Measurements from ENCODE around the gene METTL16. TPM values are rescaled to one million over a fixed set of nuclear protein-coding genes. Genes with fewer than 3 reads are reported as not detected.

METTL16 gene
- total RNA-seq, 2 experiments from 2014 or later = 26.6 to 41.5 TPM

DNA sequence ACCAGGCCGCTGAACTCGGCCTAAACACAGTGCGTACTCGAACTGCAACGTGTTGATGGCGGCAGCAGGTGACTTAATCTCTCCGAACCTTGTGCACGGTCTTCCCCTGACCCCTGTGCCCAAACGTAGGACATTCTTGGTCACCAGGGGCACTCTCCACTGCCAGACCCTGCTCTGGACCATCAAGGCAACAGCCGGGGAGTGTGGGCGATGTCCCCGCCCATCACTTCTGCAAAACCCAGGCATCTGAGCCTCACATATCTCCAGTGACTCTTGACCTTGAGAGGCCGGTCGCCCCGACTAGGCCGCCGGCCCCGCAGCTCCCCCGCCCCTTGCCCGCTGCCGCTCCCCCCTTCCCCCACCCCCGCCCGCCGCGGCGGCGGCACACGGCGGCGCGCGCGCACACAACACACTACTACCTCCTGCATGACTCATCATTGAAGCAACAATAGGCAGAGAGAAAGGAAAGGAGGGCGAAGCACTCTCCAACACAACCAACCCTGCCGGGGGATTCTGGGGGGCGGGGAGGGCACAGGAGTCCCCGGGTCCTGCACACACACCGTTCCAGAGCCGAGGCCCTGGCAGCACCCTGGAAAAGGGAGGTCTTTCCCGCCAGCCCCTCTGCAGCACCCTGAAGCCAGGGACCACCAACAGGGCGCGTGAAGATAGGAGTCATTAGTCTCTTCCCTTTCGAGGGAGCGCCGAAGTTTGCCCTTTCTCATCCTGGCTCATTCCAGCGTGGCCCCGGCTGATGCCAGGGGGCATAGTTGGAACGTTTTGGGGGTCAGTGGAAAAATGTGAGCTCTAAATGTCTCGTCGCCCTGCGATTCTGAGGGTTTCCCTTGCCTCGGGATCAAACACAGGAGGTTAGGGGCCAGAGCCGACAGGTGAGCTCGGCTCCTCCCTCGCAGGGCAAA, 112.8 kb downstream of the METTL16 start:
- BruUV-seq (replicated peaks) = no TSS peak
- no peaks in the 10 kb centered on the region for H3K36me3 ChIP-seq (ENCODE audit: insufficient read depth, low read length)
- CTCF ChIA-PET (ENCODE audit: unreplicated experiment) = no interaction called here
- peak overlapping the region; percentile 81 for H3K4me3 ChIP-seq (ENCODE audit: low read depth, low read length, poor library complexity, severe bottlenecking)
- H2AFZ ChIP-seq (ENCODE audit: low read length) = no peak overlapping the region; the same call in 1 of the 2 replicates
- DNase-seq (ENCODE audit: low spot score) = peak; percentile 25
- no peaks in the 10 kb centered on the region for H3K9me2 ChIP-seq (ENCODE audit: insufficient read depth, low read length)
- TF ChIP-seq CTCF (conservative IDR thresholded peaks at IDR 0.05; ENCODE audit: low read length) (no peak), EZH2phosphoT487 (IDR thresholded peaks at IDR 0.05; ENCODE audit: borderline replicate concordance, low read depth, low read length) (no peak)
- POLR2A ChIA-PET = interaction anchor here (0.6 to 1.0 kb wide), 2 partner anchors 260 to 1008 kb away, joined by 3 to 4 read pairs; no protein-coding TSS in a partner anchor
- H3K79me2 ChIP-seq (ENCODE audit: insufficient read depth, low read depth, low read length) = no peaks in the 10 kb centered on the region
- intact Hi-C loops (cut with micrococcal nuclease; ENCODE audit: unreplicated experiment) = no loop called here
- H3K27ac ChIP-seq (ENCODE audit: low read depth, low read length, poor library complexity, severe bottlenecking) = peak overlapping the region; percentile 34
- H3K4me1 ChIP-seq (ENCODE audit: insufficient read depth, low read length, poor library complexity, severe bottlenecking) = peaks cover 46% of the 10 kb centered on the region
- no peaks in the 10 kb centered on the region for H3K9me3 ChIP-seq (ENCODE audit: low read length)
- H4K20me1 ChIP-seq (ENCODE audit: insufficient read depth, low read length) = no peaks in the 10 kb centered on the region
- peak overlapping the region; percentile 95 for H3K4me2 ChIP-seq (ENCODE audit: low read length)

- BruUV-seq (replicated peaks) = no TSS peak
- intact Hi-C loops (cut with micrococcal nuclease; ENCODE audit: unreplicated experiment) = no loop called here
- Histone ChIP-seq H3K4me1 (ENCODE audit: insufficient read depth, low read length, poor library complexity, severe bottlenecking) (peaks cover 46% of the 10 kb centered on the region), H3K9me3 (ENCODE audit: low read length) (no peaks in the 10 kb centered on the region), H3K36me3 (ENCODE audit: insufficient read depth, low read length) (no peaks in the 10 kb centered on the region), H3K79me2 (ENCODE audit: insufficient read depth, low read depth, low read length) (no peaks in the 10 kb centered on the region), H3K9me2 (ENCODE audit: insufficient read depth, low read length) (no peaks in the 10 kb centered on the region), H3K4me2 (ENCODE audit: low read length) (peak overlapping the region; percentile 95; the same call in 1 of the 2 replicates), H2AFZ (ENCODE audit: low read length) (no peak overlapping the region), H3K27ac (ENCODE audit: low read depth, low read length, poor library complexity, severe bottlenecking) (no peak overlapping the region), H3K4me3 (ENCODE audit: low read depth, low read length, poor library complexity, severe bottlenecking) (no peak overlapping the region), H4K20me1 (ENCODE audit: insufficient read depth, low read length) (no peaks in the 10 kb centered on the region)
- DNase-seq (ENCODE audit: low spot score) = no peak
- CTCF ChIA-PET (ENCODE audit: unreplicated experiment) = no interaction called here
- POLR2A ChIA-PET = no interaction called here
- no peak for TF ChIP-seq CTCF (conservative IDR thresholded peaks at IDR 0.05; ENCODE audit: low read length)
- no peak for TF ChIP-seq EZH2phosphoT487 (IDR thresholded peaks at IDR 0.05; ENCODE audit: borderline replicate concordance, low read depth, low read length)
Observed at GRCh38 chr17:2398182-2398581, 113.5 kb downstream of the METTL16 start.
